Measurements from ENCODE around the gene DPH6.

The DPH6 gene

DNA sequence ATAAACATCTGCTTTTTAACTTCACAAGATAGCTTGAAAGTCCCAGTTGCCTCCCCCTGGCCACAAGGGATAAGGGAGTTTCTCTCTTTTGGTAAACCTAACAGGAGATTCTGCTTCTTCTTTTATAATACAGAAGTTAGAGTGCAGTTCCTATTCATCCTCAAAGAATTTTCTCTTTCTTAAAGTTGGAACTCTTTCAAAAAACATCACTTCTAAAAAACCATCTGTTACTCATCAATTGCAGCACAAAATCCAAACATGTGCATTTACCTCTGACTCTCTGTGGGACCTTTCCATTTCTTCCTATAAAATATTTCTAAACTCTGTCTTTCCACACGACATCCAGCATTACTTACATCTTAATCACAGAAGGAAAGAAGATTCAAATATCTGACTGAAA is 5.1 kb downstream of the DPH6 start:
- peak in 1 of 4 experiments; percentile 14 for DNase-seq

DNA sequence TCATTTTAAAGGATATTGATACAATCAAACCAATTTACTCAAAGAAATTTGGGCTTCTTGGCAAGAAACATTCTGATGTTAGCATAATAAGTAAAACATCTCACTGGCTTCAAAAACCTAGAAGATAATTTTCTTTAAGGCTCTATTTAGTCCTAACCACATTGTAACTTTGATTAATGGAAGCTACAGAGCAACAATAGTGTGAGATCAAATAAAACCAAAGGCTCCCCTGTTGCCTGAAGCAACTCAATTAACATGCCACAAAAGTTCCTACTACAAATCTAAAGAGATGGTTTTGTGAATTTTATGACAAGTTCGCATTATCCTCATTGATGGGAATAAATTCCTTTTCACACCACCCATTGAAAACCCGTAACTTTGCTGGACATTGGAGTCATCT is 5.9 kb downstream of the DPH6 start:
- no peak for DNase-seq

DNA sequence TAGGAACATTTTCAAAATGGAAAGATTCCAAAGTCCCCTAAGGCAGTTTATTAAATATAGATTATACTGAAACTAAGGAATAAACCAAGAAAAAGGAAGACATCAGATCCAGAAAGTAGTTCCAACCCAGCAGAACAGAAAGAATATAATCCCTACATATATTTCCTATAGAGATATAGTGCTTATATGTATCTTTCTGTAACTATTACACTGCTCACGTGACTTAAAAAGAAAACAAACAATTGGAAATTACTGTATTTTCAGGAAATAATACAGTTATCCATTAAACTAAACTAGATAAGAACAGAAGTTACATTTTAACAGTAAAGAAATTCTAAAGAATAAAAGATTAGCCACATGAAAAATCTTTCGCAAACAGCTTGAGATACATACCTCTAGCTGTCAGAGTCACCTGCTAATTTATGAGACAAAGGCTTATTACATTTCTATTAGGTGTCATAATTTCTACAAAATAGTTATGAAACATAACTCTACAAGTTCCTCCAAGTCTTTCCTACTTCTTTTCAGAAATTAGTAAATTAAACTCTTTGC is 10.5 kb downstream of the DPH6 start:
- DNase-seq, result no peak

DNA sequence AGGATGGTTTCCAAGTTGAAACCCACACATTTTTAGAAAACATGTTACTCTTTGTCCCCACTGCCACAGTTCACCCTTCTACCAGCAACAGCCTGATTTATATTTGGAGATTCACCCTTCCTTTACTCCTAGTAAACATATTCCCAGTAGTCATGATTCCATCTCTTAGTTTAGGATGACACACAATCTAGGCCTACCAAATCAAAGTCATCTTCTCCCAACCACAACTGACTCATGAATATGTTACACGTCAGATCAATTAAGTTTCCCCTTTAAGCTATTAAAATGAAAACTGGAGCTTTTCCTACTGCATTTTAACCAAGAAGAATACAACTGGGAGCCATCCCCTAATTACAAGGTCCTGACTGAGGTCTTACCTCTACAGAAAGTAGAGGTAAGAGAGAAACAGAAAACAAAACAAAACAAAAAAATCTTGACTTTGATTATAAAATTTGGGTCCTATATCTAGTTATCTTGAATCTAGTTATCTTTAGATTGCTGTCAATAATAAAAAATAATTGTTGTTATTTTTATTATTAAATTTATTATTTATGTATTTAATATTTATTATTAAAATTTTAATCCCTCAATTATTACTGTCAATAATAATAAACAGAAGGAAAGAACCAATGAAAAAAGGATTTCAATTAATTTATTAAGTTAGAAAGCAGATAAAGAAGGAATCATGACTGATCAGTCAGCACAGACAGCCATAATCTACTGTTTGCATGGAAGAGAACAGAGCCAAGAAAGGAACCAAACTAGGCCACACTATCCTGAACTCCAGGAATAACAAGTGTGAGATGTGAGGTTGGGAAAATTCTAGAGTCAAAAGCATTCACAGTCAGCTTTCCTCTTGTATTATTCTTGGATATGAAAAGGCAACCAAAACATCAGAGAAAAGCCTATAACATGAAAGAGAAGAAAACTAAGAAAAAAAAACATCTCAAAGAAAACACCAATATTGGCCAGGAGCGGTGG is 12.5 kb downstream of the DPH6 start:
- DNase-seq, result no peak

DNA sequence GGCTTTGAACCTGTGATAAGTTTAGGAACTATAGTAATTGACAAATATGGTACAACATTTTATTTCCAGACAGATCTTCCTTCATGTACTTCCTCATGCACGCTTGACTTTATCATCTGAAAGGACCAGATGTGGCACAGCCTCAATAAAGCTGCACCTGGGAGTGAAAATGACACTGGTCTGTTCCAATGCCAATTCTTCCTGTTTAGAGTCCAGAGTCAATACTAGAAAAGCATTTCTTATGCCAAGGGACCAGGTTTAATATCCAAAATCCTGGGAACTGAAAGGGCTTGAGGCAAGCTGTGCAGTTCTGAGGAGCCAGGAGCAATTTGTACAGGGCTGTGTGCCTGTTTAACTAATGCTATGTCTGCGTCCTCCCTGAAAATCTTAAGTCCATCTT is 15.3 kb downstream of the DPH6 start:
- DNase-seq, result no peak

DNA sequence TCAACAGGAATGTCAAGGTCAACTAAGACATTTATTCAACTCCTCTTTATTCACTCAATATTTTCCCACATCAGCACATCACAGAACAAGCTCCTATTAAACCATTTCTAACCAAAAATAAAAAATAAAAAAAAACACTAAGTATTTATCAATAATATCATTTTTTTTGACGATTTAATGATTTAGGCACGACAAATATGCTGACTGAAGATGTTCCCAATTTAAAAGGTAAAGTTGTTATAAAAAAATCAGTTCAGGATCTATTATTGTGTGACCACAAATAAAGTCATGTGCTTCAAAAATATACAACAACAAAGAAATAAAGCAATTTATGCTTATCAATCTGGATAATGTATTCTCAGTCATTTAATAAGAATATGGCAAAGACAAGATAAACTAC is 16.2 kb downstream of the DPH6 start:
- no peak for DNase-seq

DNA sequence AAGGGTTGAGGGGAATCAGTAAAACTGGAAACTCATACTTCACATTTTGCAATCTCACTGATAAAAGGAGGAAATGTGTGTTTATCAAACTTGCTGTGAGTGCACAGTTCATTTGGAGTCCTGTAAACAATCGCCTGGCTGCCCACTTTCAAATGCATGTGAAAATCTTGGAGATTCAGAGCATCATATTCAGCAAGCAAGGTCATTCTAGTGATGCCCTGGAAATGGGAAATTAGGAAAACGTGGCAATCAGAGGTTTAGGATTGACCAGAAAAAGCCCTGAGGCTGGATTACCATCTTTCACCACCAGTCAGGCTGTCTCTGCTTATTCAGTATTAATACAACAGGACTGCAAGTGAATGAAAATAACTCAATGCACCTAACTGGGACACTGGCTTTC is 23.9 kb downstream of the DPH6 start:
- no peak for DNase-seq

DNA sequence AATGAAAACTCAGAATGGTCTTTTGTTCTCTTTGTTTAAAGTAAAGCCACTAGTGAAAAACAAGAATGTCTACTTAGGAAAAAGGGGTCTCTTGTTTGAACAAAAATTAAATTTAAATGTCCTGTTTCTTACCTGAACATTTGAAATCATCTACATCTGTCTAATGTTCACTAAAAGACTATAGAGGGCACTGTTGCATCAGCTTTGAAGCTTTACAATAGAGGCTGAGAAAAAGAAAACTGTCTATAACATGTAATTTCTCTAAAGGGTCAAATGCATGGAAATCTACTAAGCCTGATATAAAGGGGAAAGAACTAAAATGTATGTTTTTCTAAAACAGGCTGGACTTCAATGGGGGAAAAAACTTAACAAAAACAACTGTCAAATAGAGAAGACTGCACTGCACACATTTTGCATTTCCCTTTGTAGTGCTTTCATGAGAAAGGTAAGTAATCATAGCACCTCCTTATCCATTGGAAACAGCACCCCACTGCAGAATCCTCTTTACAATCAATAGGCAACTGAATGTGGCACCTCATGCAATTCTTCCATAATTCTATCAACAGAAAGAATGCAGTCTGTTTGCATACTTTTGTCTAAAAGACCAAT is 26.3 kb downstream of the DPH6 start:
- peak; percentile 13 to 73 (median 53) for DNase-seq

DNA sequence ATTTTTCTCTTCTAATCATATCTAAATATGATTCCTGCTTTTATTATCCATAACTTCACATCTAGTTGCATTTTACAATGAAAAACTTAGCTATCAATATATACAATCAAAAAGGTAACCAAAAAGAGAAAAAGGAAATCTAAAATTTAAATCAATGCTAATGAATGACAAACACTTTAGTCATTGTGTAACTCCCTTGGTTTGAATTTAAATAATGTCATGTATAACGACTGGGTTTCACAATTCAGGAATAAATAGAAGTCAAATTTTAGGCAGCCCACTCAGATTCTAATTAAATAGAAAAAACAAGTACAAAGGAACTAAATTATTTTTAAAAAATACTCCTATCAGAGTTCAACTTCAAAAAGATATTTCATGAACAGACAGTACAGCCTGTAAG is 26.9 kb downstream of the DPH6 start:
- no peak for DNase-seq

DNA sequence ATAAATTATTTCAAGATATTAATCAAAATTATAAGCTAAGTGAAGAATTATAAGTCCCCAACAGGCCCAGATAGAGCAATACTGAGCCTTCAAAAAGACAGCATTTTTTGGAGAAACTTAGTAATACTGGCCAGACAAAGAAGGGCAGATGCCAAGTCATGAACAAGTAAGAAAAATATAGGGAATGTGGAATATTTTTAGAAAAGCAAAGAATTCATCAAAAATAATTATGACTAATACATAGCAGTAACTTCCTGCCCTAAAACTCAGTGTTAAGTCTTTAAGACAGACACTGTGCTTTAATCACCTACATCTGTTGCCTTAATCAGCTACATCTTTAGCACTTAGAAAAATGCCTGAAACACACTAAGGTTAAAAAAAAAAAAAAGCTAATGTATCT is 31.2 kb downstream of the DPH6 start:
- no peak for DNase-seq

DNA sequence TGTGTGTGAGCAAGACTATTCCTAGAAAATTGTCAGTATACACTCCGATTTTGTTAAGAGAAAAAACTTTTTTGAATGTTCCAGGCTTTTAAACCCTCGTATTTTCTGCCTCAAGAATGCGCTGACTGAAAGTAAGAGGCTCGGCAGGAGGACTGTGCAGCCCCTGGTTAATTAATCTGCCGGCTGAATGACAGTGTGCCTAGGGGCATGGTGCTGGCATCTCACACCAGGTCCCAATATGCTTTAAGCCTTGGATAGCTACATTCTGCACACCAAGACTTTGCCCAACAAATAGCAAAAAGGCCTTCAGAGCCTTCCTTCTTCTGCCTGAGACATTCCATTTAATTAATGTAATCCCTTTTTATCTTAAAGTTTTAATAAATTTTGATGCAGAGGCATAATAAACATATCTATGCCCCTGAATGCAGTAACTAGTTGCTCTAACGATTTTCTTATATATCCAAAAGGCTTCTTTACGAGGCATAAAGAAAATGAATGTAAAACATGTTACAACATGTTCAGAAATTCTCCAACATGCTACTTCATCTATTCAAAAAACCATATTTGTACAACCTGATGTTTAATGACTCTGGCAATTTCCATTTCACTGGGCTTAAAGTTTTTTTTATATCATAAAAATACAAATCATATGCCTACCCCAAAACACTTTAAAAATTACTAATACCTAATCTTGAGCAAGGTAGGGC is 37.9 kb downstream of the DPH6 start:
- no peak for DNase-seq

DNA sequence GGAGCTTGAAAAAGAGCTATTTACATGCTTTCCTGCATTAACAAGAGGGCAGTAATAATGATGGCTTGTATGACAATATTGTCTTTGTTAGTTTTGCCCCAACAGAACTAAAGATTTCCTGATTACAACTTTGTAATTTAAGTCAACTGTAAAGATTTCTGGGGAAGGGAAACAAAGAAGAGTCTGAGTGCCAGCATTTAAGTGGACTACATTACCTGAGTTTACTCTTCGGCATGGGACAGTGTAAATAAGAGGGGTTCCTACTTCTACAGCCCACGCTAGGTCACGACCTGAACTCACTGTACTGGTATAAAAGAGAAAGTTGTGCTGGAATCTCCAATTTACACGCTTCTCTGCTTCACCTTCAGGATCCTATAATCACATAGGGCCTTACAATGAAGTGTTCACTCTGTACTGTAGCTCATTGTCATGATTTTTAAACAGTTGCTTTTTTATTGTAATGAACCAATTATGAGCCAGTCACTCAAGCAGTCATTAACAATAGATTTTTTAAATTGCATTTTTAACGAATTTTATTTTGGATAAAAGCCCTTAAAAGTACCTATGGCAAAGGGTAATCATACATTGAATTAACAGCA is 39.6 kb downstream of the DPH6 start:
- DNase-seq, result no peak

DNA sequence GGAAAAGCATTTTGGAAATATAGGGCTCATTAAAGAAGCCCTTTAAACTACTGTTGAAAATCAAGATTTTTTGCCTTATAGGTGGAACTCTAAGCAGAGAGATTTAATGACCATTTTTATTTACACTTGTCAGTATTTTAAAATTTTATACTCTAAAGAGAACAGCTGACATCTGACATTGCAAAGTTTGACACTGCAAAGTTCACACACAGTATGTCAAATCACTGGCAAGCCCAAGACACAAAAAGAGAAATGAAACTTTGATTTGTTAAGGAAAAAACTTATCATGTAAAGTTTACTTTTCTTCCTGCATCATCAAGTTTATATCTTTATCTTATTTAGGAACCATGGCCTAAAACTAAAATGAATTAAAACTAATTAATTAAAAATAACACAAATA is 40.2 kb downstream of the DPH6 start:
- DNase-seq, result peak; percentile 12 to 62 (median 36)

DNA sequence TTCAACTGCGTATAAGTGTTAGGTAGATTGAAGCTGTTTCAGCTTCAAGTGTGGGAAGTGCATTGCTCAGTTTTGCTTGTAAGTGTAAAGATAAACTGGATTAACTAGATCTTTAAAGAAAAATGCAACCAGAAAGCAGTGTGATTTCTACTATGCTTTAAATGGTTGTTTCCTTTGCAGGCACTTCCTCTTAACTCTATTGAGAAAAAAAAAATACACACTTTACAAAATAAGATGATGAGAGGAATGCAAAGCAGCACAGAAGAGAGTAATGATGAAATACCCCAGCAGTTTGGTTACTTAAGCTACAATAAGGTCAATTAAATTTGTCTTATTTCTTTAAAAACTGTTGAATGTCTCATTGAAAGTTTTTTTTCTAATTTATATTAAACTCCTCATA is 40.8 kb downstream of the DPH6 start:
- DNase-seq, result peak in 2 of 4 experiments; percentile 32 to 48

DNA sequence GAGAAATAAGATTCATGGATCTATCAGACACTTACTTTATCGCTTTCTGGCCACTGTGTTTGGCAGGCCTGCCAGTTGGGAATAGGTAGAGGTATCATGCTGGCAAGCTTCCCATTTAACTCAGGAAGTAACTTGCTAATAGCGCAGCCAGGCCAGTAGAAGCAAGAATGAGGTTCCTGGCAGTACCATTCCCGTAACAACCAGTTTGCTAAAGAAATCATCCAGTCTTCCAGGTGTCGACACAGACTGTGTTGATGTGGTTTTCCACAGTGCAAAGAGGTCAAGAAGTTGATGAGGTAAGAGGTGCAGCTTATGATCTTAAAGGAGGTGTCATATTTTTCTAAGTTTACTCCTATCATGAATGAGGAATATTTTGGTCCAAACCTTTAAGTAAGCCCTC is 46.2 kb downstream of the DPH6 start:
- DNase-seq, result no peak

DNA sequence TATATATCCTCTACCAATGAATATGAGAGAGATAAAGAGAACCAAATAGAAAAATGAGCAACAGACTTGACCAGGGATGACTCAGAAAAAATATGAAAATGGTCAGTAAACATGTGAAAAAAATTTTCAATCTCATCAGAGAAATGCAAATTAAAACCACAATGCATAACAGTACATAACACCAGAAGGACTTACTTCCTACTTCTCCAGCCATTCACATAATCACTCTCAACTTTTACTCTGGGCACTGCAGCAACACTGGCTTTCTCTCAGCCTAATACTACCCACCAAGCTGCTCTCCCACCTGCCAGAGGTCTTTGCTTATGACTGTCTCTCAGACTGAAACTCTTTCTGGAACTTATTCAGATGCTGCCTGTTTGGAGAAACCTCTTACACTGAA is 49.4 kb downstream of the DPH6 start:
- peak in 2 of 4 experiments; percentile 12 to 14 for DNase-seq

DNA sequence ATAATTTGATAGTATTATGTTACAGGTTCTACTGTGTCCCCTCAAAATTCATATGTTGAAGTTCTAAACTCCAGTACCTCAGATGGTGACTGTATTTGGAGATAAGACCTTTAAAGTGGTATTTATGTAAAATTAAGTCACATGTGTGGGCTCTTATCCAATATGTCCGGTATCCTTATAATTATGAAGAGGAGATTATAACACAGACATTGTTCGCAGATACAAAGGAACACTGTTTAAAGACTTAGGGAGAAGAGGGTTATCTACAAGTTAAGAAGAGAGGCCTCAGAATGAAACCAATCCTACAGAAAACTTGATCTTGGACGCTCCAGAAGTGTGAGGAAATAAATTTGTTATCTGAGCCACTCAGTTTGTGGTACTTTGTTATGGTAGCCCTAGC is 50.9 kb downstream of the DPH6 start:
- no peak for DNase-seq

DNA sequence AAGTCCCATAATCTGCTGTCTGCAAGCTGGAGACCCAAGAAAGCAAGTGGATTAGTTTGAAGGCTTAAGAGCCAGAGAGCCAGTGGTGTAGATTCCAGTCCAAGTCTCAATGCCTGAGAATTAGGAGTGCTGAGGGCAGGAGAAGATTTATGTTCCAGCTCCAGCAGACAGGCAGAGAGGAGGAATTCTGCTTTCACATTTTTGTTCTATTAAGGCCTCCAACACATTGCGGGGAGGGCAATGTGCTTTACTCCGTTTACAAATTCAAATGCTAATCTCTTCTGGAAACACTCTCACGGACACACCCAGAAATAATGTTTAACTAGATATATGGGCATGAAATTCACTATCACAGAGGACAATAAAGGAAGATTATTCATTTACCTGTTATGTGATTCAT is 54.0 kb downstream of the DPH6 start:
- no peak for DNase-seq

DNA sequence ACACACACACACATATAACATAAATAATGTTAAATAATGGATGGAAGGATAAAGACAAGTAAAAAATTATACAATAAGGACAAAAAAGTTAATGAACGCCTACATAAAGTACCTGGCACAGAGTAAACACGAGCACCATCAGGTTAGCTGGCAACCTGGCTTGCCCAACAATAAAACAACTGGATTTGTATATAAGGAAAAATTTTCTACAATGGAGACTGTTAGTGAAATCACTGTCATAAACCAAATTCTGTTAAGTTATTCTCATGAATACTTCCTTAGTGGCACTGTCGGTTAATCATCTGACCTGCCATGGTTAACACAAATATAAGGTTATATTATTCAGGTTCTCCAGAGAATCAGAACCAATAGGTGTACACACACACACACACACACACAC is 54.8 kb downstream of the DPH6 start:
- DNase-seq, result no peak

DNA sequence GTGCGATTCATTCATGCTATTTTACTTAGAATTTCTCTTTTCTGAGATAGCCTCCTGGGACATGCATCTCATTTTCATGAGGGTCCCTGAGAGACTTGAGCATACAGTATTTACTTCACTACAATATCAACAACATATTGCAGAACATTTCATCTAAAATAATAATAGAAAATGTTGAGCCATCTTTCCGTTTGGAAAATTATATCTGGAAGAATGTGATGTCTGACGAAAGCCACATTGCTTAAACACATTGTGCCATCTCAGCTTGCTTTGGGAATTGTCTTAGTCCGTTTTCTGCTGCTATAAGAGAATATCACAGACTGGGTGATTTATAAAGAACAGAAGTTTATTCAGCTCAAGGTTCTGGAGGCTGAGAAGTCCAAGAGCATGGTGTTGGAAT is 55.5 kb downstream of the DPH6 start:
- DNase-seq, result no peak

DNA sequence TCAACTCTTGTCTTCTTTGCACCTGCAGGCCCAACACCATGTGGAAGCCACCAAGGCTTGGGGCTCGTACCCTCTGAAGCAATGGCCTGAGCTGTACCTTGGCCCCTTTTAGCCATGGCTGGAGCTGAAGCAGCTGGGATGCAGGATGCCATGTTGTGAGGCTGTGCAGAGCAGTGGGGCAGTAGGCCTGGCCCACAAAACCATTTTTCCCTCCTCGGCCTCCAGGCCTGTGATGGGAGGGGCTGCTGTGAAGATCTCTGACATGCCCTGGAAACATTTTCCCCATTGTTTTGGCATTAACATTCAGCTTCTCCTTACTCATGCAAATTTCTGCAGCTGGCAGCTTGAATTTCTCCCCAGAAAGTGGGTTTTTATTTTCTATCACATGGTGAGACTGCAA is 58.5 kb downstream of the DPH6 start:
- no peak for DNase-seq

DNA sequence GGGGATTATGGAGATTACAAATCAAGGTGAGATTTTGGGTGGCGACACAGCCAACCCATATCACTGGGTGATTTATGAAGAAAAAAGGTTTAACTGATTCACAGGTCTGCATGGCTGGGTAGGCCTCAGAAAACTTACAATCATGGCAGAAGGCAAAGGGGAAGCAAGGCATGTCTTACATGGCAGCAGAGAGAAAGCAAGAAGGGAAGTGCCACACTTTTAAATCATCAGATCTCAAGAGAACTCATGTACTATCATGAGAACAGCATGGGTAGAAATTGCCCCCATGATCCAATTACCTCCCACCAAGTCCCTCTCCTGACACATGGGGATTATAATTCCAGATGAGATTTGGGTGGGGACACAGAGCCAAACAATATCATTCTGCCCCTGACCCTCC is 59.7 kb downstream of the DPH6 start:
- no peak for DNase-seq

DNA sequence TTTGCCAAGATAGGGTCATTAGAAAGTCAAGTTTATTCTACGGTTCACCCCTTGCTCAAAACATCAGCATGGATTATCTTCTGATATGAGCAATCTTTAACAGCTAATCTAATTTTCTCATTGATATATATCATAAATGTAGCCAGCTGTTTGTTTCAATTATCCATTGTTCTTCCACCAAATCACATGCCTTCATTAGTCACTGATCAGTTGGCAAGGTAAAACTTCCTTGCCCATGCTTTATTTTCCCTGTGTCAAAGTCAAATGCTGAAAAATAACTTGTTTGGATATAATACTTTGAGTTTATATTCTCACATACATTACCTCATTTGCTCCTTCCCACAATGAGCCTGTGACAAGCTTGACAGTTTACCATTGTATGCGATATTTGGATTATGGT is 60.6 kb downstream of the DPH6 start:
- no peak for DNase-seq
